Measurements from ENCODE around the gene RNF168. TPM values are rescaled to one million over a fixed set of nuclear protein-coding genes. Genes with fewer than 3 reads are reported as not detected.
A peak's percentile ranks its signal among the peaks of the same experiment; 100 is the strongest.
"Not testable (repeated sequence)": the region's sequence is repeated elsewhere in the genome, so short reads cannot be mapped to it uniquely, and the experiment has no call there.

RNF168 gene
- total RNA-seq, 1 donor from 2014 or later: 21.3 TPM

- peak; percentile 45 for DNase-seq
- intact Hi-C loops (cut with DNase I): no loop called here
- ATAC-seq (ENCODE audit: poor library complexity): peak; percentile 50
These were observed 72.1 kb downstream of the RNF168 start for GRCh38 chr3:196431181-196432136.

- DNase-seq: no peak
- intact Hi-C loops (cut with DNase I): no loop called here
- ATAC-seq (ENCODE audit: poor library complexity): no peak
These were observed 75.5 kb downstream of the RNF168 start for GRCh38 chr3:196428041-196428440.

- DNase-seq; intact Hi-C loops (cut with DNase I); ATAC-seq (ENCODE audit: poor library complexity): not testable (repeated sequence)
These were observed 79.1 kb downstream of the RNF168 start for GRCh38 chr3:196424421-196424820.

- intact Hi-C loops (cut with DNase I): no loop called here
- peak; percentile 95 for ATAC-seq (ENCODE audit: poor library complexity)
These were observed 80.4 kb downstream of the RNF168 start for GRCh38 chr3:196423044-196423781.

GRCh38 chr3:196421668-196422067, 81.9 kb downstream of the RNF168 start:
- DNase-seq; ATAC-seq (ENCODE audit: poor library complexity); intact Hi-C loops (cut with DNase I): not testable (repeated sequence)

More at GRCh38 chr3:196423044-196423781, 80.4 kb downstream of the RNF168 start:
- DNase-seq: peak; percentile 93

DNA sequence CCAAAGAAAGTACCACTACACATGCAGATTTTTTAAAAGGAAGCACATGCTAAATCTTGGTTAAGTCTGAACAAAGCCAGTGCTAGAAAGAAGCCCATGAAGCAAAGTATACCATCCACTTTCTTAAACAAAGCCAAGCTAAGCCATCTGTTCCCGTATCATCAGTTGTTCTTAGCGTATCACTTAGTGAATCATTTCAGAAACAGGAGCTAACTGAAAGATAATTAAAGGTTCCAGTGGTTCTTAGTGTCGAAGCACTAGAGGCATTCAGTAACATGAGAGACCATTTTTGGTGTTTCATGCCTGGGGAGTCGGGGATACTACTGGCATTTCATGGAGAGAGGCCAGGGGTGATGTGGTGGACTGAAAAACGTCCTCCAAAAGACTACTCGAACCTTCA, 84.2 kb downstream of the RNF168 start:
- ATAC-seq (ENCODE audit: poor library complexity): no peak
- intact Hi-C loops (cut with DNase I): no loop called here
- no peak for DNase-seq

Other genes with a start within 250 kb of the RNF168 start
- gene PCYT1A, start 216.0 kb downstream of the RNF168 start, total RNA-seq: 89.6 TPM
- 3.2 TPM for gene DYNLT2B, start 185.5 kb downstream of the RNF168 start, total RNA-seq
- 0.27 TPM for gene TM4SF19, start 165.4 kb downstream of the RNF168 start, total RNA-seq
- 33.3 TPM for gene UBXN7, start 71.3 kb downstream of the RNF168 start, total RNA-seq
- gene SMCO1, start 11.6 kb upstream of the RNF168 start, total RNA-seq: 89.9 TPM
- 7.9 TPM for gene WDR53, start 64.8 kb upstream of the RNF168 start, total RNA-seq
- gene FBXO45, start 64.9 kb upstream of the RNF168 start, total RNA-seq: 7.9 TPM
- gene NRROS, start 135.9 kb upstream of the RNF168 start, total RNA-seq: 2.4 TPM
- gene CEP19, start 208.5 kb upstream of the RNF168 start, total RNA-seq: 0.91 TPM
- gene PIGX, start 208.6 kb upstream of the RNF168 start, total RNA-seq: 13.9 TPM
- gene PAK2, start 236.1 kb upstream of the RNF168 start, total RNA-seq: 40.6 TPM